ENCODE measurements around the gene POMGNT1.

POMGNT1 gene

GRCh38 chr1:46215504-46215903 is 17.3 kb upstream of the POMGNT1 start:
- H3K9me3 ChIP-seq (ENCODE audit: insufficient read depth, low read length), result no peaks in the 10 kb centered on the region
- H3K4me1 ChIP-seq (ENCODE audit: low read length), result no peaks in the 10 kb centered on the region

GRCh38 chr1:46211051-46211450 is 12.8 kb upstream of the POMGNT1 start:
- no peak overlapping the region for H2AFZ ChIP-seq (ENCODE audit: low read depth, low read length)

More at GRCh38 chr1:46215504-46215903, 17.3 kb upstream of the POMGNT1 start:
- Histone ChIP-seq H2AFZ (ENCODE audit: low read depth, low read length) (no peak overlapping the region), H3K27ac (ENCODE audit: low read length) (no peak overlapping the region), H4K20me1 (ENCODE audit: insufficient read depth, low read length) (no peaks in the 10 kb centered on the region), H3K36me3 (replicated peaks; ENCODE audit: low read depth, low read length) (no peaks in the 10 kb centered on the region), H3K9ac (ENCODE audit: low read length) (no peak overlapping the region), H3K79me2 (ENCODE audit: low read length) (no peaks in the 10 kb centered on the region), H3K4me2 (ENCODE audit: low read length) (no peak overlapping the region), H3K4me3 (ENCODE audit: low read length) (no peak overlapping the region), H3K27me3 (ENCODE audit: low read depth, low read length) (no peaks in the 10 kb centered on the region)
- TF ChIP-seq CTCF (IDR thresholded peaks at IDR 0.05; ENCODE audit: low read depth, low read length) (no peak), EZH2phosphoT487 (IDR thresholded peaks at IDR 0.05; ENCODE audit: low read depth) (no peak)

GRCh38 chr1:46210561-46210960 is 12.3 kb upstream of the POMGNT1 start:
- Histone ChIP-seq H3K36me3 (replicated peaks; ENCODE audit: low read depth, low read length) (no peaks in the 10 kb centered on the region), H3K27ac (ENCODE audit: low read length) (no peak overlapping the region), H2AFZ (ENCODE audit: low read depth, low read length) (no peak overlapping the region), H3K27me3 (ENCODE audit: low read depth, low read length) (no peaks in the 10 kb centered on the region), H3K4me1 (ENCODE audit: low read length) (no peaks in the 10 kb centered on the region), H3K9ac (ENCODE audit: low read length) (no peak overlapping the region), H4K20me1 (ENCODE audit: insufficient read depth, low read length) (no peaks in the 10 kb centered on the region), H3K4me2 (ENCODE audit: low read length) (no peak overlapping the region), H3K9me3 (ENCODE audit: insufficient read depth, low read length) (no peaks in the 10 kb centered on the region), H3K79me2 (ENCODE audit: low read length) (no peaks in the 10 kb centered on the region), H3K4me3 (ENCODE audit: low read length) (no peak overlapping the region)
- TF ChIP-seq EZH2phosphoT487 (IDR thresholded peaks at IDR 0.05; ENCODE audit: low read depth), result no peak
- no peak for TF ChIP-seq CTCF (IDR thresholded peaks at IDR 0.05; ENCODE audit: low read depth, low read length)

More at GRCh38 chr1:46211051-46211450, 12.8 kb upstream of the POMGNT1 start:
- H3K9ac ChIP-seq (ENCODE audit: low read length), result no peak overlapping the region
- H3K27me3 ChIP-seq (ENCODE audit: low read depth, low read length), result no peaks in the 10 kb centered on the region
- H3K27ac ChIP-seq (ENCODE audit: low read length), result no peak overlapping the region
- no peaks in the 10 kb centered on the region for H3K79me2 ChIP-seq (ENCODE audit: low read length)
- H3K9me3 ChIP-seq (ENCODE audit: insufficient read depth, low read length), result no peaks in the 10 kb centered on the region
- H3K4me1 ChIP-seq (ENCODE audit: low read length), result no peaks in the 10 kb centered on the region
- no peak overlapping the region for H3K4me2 ChIP-seq (ENCODE audit: low read length)
- H4K20me1 ChIP-seq (ENCODE audit: insufficient read depth, low read length), result no peaks in the 10 kb centered on the region
- no peak for TF ChIP-seq EZH2phosphoT487 (IDR thresholded peaks at IDR 0.05; ENCODE audit: low read depth)
- TF ChIP-seq CTCF (IDR thresholded peaks at IDR 0.05; ENCODE audit: low read depth, low read length), result no peak
- no peak overlapping the region for H3K4me3 ChIP-seq (ENCODE audit: low read length)
- no peaks in the 10 kb centered on the region for H3K36me3 ChIP-seq (replicated peaks; ENCODE audit: low read depth, low read length)

- Histone ChIP-seq H4K20me1 (ENCODE audit: insufficient read depth, low read length) (no peaks in the 10 kb centered on the region), H3K4me1 (ENCODE audit: low read length) (no peaks in the 10 kb centered on the region), H3K9ac (ENCODE audit: low read length) (no peak overlapping the region), H3K4me2 (ENCODE audit: low read length) (no peak overlapping the region), H2AFZ (ENCODE audit: low read depth, low read length) (no peak overlapping the region), H3K79me2 (ENCODE audit: low read length) (no peaks in the 10 kb centered on the region), H3K27me3 (ENCODE audit: low read depth, low read length) (no peaks in the 10 kb centered on the region), H3K9me3 (ENCODE audit: insufficient read depth, low read length) (no peaks in the 10 kb centered on the region), H3K4me3 (ENCODE audit: low read length) (no peak overlapping the region), H3K36me3 (replicated peaks; ENCODE audit: low read depth, low read length) (no peaks in the 10 kb centered on the region), H3K27ac (ENCODE audit: low read length) (no peak overlapping the region)
- TF ChIP-seq CTCF (IDR thresholded peaks at IDR 0.05; ENCODE audit: low read depth, low read length) (no peak), EZH2phosphoT487 (IDR thresholded peaks at IDR 0.05; ENCODE audit: low read depth) (no peak)
These were observed 8.2 kb upstream of the POMGNT1 start for GRCh38 chr1:46206399-46206798.
